Measurements from ENCODE around the gene ANKRD31.

ANKRD31 gene

DNA sequence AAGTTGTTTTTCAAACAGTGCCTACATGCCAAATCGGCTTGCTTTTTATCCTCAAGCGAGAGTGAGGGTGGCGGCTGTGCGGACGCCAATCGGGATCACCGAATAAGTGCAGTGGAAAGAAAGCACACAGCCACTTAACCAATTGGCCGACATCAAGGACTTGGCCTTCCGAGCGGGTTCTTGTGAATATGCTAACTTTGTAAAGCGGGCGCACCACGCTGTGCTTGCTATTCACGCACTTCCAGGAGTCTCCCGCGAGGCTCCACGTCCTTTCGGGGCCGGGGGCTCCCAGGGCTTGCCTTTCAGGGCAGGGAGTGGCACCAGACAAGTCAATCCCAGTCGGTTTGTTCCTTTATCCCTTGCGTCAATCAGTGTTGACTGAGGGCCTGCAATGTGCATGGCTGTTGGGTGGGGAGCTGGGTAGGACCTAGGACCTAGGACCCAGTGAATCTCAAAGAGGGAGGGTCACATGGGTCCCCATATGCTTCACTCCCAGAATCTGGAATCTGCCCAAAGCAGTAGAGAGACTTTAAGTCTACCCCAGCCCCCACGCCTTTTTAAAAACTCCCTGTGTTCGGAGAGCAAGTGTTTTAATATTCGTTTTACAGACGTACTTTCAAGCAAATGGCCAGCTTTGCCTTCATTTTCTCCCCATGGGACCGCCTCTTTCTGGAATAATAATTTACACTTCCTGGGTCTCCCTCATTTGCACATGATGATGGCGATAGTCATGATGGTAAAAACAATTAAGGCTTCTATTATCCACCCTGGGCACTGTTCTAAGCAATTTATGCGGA, 182.3 kb downstream of the ANKRD31 start:
- no peak for DNase-seq

DNA sequence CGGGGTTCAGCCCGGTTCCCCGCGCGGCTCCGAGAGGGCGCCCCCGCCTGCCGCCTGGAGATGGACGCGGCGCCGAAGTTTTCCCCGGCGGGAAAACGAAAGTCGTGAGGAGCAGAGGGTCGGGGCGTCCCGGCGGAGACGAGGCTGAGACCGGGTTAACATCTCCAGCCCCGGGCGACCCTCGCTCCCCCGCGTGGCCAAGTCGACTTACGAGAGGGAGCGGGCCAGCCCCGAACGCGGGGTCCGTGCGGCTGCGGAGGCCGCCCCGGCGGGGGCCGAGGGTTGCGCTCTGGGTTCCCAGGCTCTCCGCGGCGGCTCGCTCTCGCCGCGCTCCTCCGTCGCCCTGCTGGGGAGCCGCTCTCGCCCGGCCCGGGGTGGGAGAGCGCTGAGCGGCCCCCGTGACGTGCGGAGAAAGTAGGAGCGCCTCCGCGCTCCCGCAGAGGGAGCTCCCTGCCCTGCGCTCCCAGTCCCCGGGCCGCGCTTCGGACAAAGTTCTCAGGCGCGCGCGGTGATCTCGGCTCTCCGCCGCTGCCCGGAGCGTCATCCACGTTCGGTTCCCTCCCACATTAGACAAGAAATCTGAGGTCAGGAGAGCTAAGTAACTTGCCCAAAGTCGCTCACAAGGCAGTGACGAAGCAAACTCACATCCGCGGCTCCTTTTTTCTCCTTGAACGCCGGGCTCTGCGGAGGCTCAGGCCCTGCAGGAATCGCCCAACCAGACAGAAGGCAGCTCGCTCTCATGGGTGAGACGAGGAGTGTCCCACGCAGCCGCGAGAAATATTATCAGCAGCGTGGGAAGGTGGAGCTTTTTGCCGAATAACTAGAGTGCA, 183.2 kb downstream of the ANKRD31 start:
- peak; percentile 82 for DNase-seq

DNA sequence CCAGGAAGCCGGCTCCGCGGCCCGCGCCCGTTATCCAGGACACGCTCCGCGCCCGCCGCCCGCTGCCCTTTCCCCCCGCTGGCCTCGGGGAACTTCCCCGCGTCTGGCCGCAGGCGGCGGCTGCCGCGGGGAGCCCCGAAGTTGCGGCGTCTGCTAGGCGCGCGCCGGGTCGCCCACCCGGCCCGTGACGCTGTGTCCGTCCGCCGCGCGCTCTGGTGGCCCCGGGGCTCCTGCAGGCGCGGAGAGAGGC, 183.7 kb downstream of the ANKRD31 start:
- DNase-seq, result peak; percentile 80

DNA sequence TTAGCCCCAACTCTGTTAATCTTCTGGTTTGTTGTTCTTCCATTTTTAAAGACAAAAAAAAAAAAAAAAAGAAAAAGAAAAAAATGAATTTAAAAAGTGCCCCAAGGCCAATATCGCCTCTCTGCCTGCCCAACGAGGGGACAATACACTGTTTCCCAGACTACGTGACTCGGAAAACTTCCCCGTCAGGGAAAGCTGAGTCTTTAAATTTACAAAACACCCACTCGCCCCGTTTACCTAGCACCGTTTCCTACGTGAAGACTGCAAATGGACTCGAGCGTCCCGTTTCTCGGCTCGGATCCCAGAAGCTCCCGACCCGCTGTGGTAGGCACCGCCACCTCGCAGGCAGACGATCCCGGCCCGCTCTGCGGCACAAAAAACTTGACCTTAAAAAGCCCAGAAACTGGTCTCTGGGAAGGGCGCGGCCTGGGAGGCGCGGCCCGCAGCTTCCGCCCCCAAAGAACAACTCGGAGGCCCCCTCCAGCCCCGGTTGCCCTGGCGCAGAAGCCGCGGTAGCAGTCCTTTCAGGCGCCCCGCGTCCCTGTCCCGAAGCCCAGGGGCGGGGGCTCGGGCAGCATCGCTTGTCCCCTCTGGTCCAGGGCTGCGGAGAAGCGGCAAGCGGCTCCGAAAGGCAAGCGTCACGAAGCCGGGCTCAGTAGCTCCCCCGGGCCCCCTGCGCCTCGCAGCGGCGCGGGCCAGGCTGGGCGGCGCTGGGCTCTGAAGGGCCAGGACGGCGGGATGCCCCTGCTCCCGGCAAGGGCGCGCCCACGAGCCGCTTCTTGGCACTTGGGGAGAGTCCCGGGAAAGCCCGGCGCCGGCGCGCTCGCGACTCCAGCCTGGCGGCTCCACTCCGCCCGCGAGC, 184.3 kb downstream of the ANKRD31 start, which contains the start of gene GCNT4:
TSS of gene GCNT4 (minus strand) at position 367 of the 862 bp plus-strand sequence. CDS start 22,521 bp downstream, outside the sequence.
- DNase-seq, result peak; percentile 76

DNA sequence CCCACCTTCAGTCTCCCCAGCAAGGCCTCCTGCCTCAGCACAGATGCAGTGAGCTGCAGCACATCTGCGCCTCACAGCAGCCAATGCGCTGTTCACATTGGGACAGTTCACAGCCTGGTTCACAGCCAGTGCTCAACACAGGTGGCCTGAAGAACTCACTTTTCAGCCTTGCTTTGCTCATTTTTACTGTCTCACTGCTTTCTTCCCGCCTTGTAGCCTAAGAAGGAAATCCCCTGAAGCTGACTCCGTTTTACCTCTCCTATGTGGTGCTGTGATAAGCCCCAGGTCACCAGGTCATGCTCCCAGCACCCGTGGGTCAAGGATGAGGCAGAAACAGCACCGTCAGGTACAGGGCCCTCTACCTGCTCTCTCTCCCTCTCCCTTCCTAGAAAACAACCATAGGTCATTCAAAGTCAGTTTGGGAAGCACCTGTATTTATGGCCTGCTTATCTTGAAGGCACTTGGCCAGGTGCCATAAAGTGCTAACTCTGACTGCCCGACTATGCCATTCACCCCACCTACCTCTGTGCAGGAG, 185.4 kb downstream of the ANKRD31 start:
- DNase-seq, result no peak

DNA sequence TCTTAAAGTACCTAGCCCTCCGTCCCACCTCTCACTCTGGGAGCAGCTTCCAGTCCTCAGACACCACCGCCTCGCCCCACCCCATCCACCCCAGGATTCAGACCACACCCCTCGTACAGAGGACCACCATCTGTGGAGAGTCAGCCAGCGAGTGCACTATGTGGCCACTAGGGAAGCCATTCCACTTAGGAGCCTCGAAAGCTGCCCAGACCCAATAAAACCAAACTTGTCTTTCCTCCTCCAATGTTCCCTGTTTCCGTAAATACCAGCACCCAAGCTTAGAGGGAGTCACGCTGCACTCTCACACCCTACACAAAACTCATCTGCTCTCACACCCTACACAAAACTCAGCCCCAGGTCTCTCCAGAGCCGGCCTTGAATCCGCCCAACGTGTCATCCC, 186.3 kb downstream of the ANKRD31 start:
- peak; percentile 56 for DNase-seq

DNA sequence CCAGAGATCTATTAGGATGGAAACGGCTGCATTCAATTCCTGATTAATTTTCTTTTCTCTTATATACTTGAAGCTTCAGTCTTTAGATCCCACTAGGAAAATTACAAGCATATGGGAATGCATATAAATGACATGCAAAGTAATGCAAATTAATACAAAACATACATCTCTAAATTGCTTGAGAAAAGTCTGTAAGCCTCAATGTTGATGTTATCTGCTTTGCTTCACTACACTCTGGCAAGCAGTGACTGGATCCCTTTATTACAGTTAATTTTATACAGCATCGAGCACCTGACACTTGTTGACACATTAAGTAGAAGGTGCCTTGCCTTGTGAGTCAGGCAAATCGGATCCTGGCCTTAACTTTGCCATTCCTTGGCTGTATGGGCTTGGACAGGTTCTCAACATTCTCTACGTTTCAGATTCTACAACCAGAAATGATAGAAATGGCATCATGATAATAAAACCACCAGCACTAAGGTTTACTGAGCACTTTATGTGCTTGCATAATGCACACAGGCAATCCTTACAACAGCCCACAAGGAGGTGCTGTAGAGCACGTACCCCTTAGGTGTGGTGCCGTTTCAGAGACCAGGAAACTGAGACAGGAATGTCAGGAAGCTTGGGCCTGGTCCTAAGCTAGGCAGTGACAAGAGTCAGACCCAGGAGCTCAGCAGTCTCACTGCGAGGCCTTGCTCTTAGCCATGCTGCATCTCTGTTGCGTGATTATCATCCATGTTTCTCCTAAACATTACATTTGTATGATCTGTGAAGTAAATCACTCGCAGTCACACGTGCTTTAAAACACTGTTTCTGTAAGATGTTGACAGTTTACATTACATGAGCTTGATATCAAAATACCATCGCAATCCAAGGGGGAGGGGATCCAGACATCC, 187.0 kb downstream of the ANKRD31 start:
- DNase-seq, result peak; percentile 61

DNA sequence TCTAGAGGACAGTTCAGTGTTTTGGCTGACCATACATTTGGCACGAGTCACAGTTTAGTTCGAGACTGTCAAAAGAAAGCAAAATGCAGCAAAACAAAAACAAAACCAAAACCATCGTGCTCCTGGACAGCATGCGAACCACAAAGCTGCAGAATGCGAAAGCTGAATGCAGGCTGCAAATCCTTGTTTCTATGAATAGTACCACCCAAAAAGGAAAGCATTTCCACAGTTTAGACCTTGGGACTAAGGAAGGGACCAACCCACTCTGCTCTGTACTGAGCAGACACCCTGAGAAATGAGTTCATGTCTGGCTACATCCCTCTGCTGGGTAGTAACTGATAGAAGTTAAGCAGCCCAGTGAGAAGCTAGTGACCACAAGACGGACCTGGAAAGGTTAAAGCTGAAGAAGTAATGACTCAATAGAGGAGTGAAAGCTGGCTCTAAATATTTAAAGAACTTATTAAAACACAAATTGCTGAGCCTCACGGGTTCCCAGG, 188.2 kb downstream of the ANKRD31 start:
- DNase-seq, result no peak

DNA sequence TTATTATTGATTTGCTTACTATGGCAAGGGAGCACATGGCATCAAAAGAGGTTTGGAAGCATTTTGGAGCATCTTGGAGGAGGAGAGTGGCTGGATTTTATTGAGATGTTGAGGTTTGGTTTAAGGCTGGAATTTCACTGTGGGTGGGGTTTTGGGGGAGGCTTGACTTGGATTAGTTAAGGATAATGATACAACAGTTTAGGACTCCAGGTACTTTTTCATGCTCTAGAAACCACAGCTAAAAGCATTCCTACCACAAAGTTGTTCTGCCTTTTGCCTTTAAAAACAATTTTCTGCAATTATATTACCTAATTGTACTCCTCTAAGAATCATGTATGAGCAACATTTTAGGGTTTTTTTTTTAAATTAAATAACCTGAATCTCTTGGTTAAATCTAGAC, 189.3 kb downstream of the ANKRD31 start:
- DNase-seq, result no peak

DNA sequence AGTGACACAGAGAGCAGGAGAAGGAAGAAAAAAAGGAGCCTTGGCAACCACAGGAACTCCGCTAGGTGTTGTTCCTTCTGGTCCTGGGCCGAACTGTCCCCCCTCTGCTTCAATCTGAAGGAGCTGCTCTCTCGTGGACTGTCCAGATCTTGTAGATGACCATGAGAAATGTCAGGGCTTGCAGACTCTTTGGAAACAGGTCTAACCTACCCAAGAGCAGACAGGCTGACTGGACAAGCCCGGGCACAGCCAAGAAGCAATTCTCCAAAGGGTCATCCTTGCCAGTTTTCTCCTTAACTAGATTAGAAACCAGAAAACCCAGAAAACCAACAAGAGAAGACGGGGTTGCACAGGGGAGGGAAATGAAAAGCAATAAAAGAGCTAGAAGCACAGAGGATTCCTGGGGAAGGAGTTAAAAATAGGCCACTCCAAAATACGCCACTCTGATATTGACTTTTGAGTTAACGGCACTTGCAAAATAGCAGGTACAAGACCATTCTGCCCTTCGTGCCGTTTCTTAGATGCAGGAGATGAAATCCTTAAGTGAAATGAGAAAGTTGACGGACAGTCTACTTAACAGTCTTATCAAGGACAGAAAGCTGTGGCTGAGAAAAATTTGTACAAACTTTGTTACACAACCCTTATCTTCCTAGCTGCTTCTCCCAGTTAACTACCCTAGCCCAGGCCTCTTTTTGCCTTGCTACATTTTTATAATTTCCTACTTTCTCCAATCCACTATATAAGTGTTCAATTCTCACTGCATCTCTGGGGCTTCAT, 190.1 kb downstream of the ANKRD31 start:
- DNase-seq, result no peak

DNA sequence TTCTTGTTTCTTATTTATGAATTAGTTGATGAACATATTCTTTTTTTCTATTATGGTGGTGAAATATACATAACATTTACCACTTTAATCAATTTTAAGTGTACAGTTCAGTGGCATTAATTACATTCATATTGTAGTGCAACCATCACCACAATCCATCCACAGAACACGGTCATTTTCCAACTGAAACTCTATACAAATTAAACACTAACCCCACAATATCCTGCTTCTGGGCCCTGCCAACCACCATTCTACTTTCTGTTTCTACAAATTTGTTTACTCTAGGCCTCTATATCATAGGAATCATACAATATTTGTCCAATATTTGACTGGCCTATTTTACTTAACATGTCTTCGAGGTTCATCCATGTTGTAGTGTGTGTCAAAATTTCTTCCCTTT, 191.6 kb downstream of the ANKRD31 start:
- DNase-seq, result no peak

DNA sequence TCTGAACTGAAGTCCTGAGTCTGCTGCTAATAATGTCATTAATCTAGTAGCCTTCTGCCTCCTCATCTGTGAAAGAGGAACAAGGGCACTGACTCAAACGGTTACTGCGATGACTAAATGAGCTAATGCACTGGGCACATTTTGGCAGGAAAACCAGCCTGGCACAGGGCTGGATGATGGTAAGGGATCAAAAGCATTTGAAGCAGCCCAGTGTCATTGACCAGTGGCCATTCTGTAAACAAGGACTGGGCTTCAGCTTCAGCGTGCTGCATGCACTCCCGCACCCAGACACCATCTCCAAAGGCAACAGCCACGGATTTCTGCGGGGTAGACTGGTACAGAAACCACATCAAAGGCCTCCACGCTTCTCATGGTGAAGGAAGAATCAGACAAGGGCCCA, 192.3 kb downstream of the ANKRD31 start:
- DNase-seq, result no peak

DNA sequence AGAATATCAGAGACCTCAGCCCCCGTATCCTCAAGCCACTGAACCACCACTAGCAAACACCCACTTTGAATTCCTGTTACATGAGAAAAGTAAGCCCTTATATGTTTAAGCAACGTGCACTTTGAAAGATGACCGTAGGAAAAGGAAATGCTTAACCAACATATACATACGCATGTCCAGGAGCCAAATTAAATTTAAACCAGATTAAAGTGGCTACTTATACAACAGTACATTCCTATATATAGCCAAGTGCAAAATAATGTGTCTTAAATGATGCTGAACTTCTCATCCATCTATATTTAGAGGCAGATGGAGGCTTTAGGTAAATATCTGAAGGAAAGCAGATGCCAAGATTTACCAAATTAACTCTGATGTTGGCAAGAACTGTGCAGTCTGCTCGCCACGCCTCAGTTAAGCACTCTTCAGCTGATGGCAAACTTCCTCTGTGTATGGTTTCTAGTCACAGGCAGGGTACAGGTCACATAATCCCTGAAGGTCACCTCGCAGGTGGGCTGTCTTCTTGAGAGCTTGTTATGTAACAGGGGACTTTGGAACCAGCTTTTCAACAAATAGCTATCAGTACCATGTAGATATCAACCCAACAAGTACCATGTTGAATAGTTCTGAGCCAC, 192.9 kb downstream of the ANKRD31 start:
- no peak for DNase-seq

DNA sequence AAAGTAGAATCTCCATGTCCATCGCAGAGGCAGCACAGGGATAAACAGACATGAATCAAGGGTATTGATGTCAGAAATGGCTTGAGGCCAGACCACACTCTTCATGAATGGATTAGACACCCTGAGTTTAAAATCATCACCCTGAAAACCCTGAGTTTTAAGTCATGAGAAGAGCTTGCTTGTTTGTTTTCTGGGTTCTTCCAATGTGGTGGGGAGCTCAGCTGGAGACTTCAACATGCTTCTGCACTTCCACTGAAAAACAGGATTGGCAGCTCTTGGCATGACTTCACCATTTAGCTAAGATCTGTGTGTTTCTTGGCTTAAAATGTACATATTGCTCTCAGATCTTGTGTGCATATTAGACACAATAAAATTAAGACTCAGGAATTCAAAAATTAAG, 194.2 kb downstream of the ANKRD31 start:
- DNase-seq, result no peak

DNA sequence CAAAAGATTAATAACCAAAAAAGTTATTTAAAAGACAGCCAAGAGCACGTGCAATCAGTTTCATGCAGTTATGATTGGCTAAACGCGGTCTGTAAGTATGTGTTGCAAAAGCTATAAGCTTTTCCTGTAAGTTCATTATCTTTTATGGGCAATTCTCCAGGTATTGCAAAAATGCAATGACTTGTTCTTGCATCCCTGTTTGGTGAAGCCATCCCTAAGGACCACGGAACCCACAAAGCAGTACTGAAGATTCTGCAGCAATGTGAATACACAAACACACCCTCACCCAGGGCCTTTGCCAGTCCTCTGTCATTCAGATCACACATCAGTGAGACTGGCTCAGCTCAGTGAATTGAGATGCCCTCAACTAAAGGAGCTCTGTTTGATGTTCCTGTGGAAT, 195.7 kb downstream of the ANKRD31 start:
- DNase-seq, result no peak

DNA sequence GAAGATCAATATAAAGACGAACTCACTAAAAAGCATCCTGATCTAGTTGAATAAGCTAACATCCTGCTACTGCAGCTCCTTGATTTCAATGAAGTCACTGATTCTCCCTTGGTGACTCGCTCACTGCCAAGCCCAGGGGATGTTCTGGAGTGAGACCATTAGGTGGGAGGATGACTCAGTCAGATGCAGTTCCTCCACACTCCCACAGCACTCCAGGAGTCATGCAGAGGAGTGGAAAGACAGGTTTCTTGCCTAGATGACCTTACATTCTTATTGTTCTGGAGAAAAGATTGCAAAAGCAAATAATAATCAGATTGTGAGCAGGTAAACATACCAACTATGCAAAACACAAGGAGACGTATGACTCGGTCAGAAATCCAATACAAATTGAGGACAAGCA, 199.6 kb downstream of the ANKRD31 start:
- no peak for DNase-seq

DNA sequence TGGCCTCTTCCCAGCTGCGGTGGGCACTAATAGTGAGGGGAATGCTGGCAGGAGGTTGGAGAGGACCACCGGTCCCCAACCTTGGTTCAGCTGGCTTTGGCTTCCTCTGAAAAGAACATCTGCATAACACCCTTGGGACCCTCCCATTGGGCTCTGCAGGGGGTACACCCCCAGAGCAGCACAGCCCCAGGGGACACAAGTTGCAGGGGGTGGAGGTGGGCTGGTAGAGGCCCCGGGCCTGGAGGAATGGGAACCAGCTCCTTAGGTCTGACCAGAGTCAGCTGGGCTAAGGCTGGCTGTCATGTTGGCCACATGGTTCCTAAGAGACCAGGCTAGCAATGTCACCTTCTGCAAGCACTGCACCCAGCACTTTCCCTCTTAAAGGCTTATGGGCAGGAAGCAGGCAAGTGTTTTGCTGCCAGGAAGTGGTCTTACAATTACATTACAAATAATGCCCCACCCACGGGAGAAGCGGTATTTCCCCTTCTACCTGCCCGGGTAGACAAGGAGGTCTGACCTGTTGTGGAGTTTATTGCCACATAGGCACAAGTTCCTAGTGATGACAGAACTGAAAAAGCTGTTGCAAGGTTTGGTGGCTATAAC, 202.4 kb downstream of the ANKRD31 start:
- no peak for DNase-seq

DNA sequence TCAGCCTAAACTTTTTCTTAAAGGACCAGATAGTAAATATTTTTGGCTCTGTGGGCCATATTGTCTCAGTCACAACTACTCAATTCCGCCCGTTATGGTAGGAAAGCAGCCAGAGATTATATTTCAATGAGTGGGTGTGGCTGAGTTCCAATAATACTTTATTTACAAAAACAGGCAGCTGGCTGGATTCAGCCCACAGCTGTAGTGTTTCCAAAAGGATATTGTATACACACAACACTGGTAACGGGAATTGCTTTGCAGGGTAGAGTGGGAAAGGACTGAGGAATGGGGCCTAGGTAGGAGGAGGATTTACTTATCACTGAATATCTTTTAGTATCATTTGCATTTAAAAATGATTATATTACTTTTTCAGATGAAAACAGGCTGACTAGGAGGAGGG, 205.3 kb downstream of the ANKRD31 start:
- no peak for DNase-seq

DNA sequence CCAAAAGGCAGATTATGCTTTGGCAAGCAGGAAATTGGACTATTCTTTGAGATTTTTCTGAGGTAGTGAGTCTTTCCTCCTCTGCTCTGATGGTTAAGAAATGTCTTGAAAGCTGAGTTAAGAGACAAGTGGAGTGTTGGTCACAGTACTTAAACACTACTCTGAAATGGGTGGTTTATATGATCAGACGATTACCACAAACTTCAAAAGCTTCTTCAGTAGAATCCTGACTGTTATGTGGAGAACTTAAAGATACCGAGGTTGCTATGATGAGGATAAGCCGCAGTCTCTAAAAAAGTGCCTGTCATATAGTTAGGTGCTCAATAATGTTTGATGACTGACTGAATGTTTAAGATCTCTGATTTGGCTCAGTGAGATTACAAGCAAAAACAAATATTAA, 208.6 kb downstream of the ANKRD31 start:
- DNase-seq, result no peak

Data from eye (tissue), 1 donor.